ENCODE measurements around the gene PPL. TPM values are rescaled to one million over a fixed set of nuclear protein-coding genes. Genes with fewer than 3 reads are reported as not detected.
A peak's percentile ranks its signal among the peaks of the same experiment; 100 is the strongest.

The PPL gene
- total and polyA plus RNA-seq, 2 of the 13 experiments (the other 11 are each of a cell fraction or from before 2014, with no cell fraction given): 5.7 to 6.6 TPM

- TF ChIP-seq ATF2 (CRISPR knock-in tag; IDR thresholded peaks at IDR 0.05): no peak
- TF ChIP-seq ZNF768 (CRISPR knock-in tag; IDR thresholded peaks at IDR 0.05): peak; percentile 96
- peak; percentile 32; the same call in 1 of the 2 replicates for TF ChIP-seq CAMTA2 (CRISPR knock-in tag; IDR thresholded peaks at IDR 0.05; ENCODE audit: borderline replicate concordance)
- TF ChIP-seq, protein P1, sequence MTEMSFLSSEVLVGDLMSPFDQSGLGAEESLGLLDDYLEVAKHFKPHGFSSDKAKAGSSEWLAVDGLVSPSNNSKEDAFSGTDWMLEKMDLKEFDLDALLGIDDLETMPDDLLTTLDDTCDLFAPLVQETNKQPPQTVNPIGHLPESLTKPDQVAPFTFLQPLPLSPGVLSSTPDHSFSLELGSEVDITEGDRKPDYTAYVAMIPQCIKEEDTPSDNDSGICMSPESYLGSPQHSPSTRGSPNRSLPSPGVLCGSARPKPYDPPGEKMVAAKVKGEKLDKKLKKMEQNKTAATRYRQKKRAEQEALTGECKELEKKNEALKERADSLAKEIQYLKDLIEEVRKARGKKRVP (CRISPR knock-in tag; IDR thresholded peaks at IDR 0.05): no peak
- no peak for TF ChIP-seq STAT6 (CRISPR knock-in tag; IDR thresholded peaks at IDR 0.05; ENCODE audit: borderline replicate concordance)
Measured at GRCh38 chr16:4982056-4982867, 45.3 kb upstream of the PPL start (continued).

- ATAC-seq: peak; percentile 27; the same call in 2 of the 3 replicates
- BruUV-seq (replicated peaks): no TSS peak
Measured at GRCh38 chr16:4981473-4981872, 44.5 kb upstream of the PPL start.

More at GRCh38 chr16:4981473-4981872, 44.5 kb upstream of the PPL start:
- intact Hi-C loops (cut with micrococcal nuclease; ENCODE audit: unreplicated experiment): no loop called here
- in situ Hi-C loops (cut with HindIII; ENCODE audit: extremely low pct_ligation_motif_present, low pct_unique_long_range_greater_than_20kb): no loop called here
- no peak overlapping the region for H3K4me3 ChIP-seq (replicated peaks in 1 of 3; ENCODE audit: insufficient read depth in 1 of 3, low read depth in 2 of 3, low read length in 3 of 3)
- no peak overlapping the region for H2AFZ ChIP-seq (ENCODE audit: low read length)
- peaks cover 5 to 39% of the 10 kb centered on the region in 2 experiments; a peak in 4 of 5 replicates for H3K27me3 ChIP-seq (ENCODE audit: control insufficient read depth in 1 of 2, insufficient read depth in 2 of 2, low read length in 2 of 2)
- DNase-seq (ENCODE audit: low spot score) (no peak), FAIRE-seq (no peak)
- TF ChIP-seq TMF1 (CRISPR knock-in tag; IDR thresholded peaks at IDR 0.05; ENCODE audit: low read depth): no peak
- no peak for TF ChIP-seq ZUFSP (CRISPR knock-in tag; IDR thresholded peaks at IDR 0.05; ENCODE audit: borderline replicate concordance)
- peak; percentile 98 for TF ChIP-seq ZNF768 (CRISPR knock-in tag; IDR thresholded peaks at IDR 0.05)
- TF ChIP-seq ZNF18 (CRISPR knock-in tag; IDR thresholded peaks at IDR 0.05; ENCODE audit: insufficient replicate concordance): peak; percentile 31
- peak; percentile 27; the same call in 1 of the 2 replicates for TF ChIP-seq ZMYM3 (CRISPR knock-in tag; IDR thresholded peaks at IDR 0.05)
- TF ChIP-seq SIN3A (IDR thresholded peaks at IDR 0.05; ENCODE audit: borderline replicate concordance, low read depth, low read length): no peak
- TF ChIP-seq ZBTB7A (CRISPR knock-in tag; IDR thresholded peaks at IDR 0.05): 0 out of 2 replicates have a peak, but pooled peaks have one; percentile 42
- no peak overlapping the region for H3K9ac ChIP-seq (ENCODE audit: insufficient read depth, low read depth, low read length)
- 29% methylated on average over 7 of the region's 7 CpGs for WGBS (ENCODE audit: low lambda C conversion rate)
- ChIA-PET POLR2A (interaction anchor here (1.2 kb wide), 1 partner anchor 55 kb away, joined by 3 read pairs; no protein-coding TSS in a partner anchor), CTCF (ENCODE audit: low intra/inter-chr PET ratio, low total read pairs) (no interaction called here)
- no peaks in the 10 kb centered on the region for H3K9me3 ChIP-seq (ENCODE audit: low read length)
- no peaks in the 10 kb centered on the region for H4K20me1 ChIP-seq (ENCODE audit: insufficient read depth, low read length)
- H3K27ac ChIP-seq (ENCODE audit: extremely low read length, insufficient read depth, low read length): no peak overlapping the region
- H3K36me3 ChIP-seq (replicated peaks in 1 of 2; ENCODE audit: control insufficient read depth in 1 of 2, insufficient read depth in 2 of 2, low read length in 2 of 2): no peaks in the 10 kb centered on the region
- no peaks in the 10 kb centered on the region for H3K79me2 ChIP-seq (ENCODE audit: insufficient read depth, low read length)
- peaks cover 8% of the 10 kb centered on the region for H3K4me1 ChIP-seq (ENCODE audit: insufficient read depth, low read length)
- no peak overlapping the region for H3K4me2 ChIP-seq (ENCODE audit: low read depth, low read length)

Data from HepG2 (cell line).